SJCRH30 (cell line): ENCODE results near the gene C16orf89. TPM values are rescaled to one million over a fixed set of nuclear protein-coding genes. Genes with fewer than 3 reads are reported as not detected.
A peak's percentile ranks its signal among the peaks of the same experiment; 100 is the strongest.
"Not testable (repeated sequence)": the region's sequence is repeated elsewhere in the genome, so short reads cannot be mapped to it uniquely, and the experiment has no call there.

Source experiments
- DNase-seq, 2 experiments: peaks; one replicate each; pipeline ENCODE4 v3.0.0-alpha.2; 2015 to 2020
- H3K27ac ChIP-seq: fragments of 250-450 bp; sonication (Bioruptor Pico); 2 replicates; pipeline ENCODE4 v1.5.1; 2020; ENCODE audit warnings: mild to moderate bottlenecking, moderate library complexity
- H3K27me3 ChIP-seq: fragments of 250-450 bp; sonication (Bioruptor Pico); 2 replicates; pipeline ENCODE4 v1.5.1; 2020; ENCODE audit warnings: mild to moderate bottlenecking, moderate library complexity
- H3K36me3 ChIP-seq: fragments of 250-450 bp; sonication (Bioruptor Pico); 2 replicates; pipeline ENCODE4 v1.5.1; 2020; ENCODE audit warnings: mild to moderate bottlenecking, moderate library complexity
- H3K4me1 ChIP-seq: fragments of 250-450 bp; sonication (Bioruptor Pico); 2 replicates; pipeline ENCODE4 v1.5.1; 2020; ENCODE audit warnings: mild to moderate bottlenecking, moderate library complexity
- H3K4me3 ChIP-seq: fragments of 250-450 bp; sonication (Bioruptor Pico); 2 replicates; pipeline ENCODE4 v1.5.1; 2020; ENCODE audit warnings: mild to moderate bottlenecking, moderate library complexity
- H3K9me3 ChIP-seq: fragments of 250-450 bp; sonication (Bioruptor Pico); replicated peaks from 2 replicates; pipeline ENCODE4 v1.5.1; 2020; ENCODE audit warnings: mild to moderate bottlenecking, moderate library complexity
- total RNA-seq: library from RNA; depleted of rRNA; stranded (reverse); fragments of >200 nt; shearing (Covaris generic); gene quantifications from 2 replicates; pipeline ENCODE4 v1.2.3, GENCODE V29; 2014; rRNA removed

C16orf89 gene
- not detected in 2 replicates for total RNA-seq

- Histone ChIP-seq H3K27ac (no peak within 1 kb of the TSS), H3K9me3 (no peaks in the 10 kb centered on the region), H3K36me3 (no peaks in the 10 kb centered on the region), H3K4me3 (no peak within 1 kb of the TSS), H3K4me1 (no peaks in the 10 kb centered on the region), H3K27me3 (peaks cover 15% of the 10 kb centered on the region)
- no peak for DNase-seq
Measured at GRCh38 chr16:5065813-5066212, at the start of gene C16orf89. Gene C16orf89, minus strand, starts transcription at chr16:5065956. Its CDS starts 48 bp downstream, at chr16:5065908.

GRCh38 chr16:5110933-5111332 is 45.2 kb upstream of the C16orf89 start:
- H3K27ac ChIP-seq, H3K4me1 ChIP-seq, H3K4me3 ChIP-seq, H3K36me3 ChIP-seq, H3K9me3 ChIP-seq, DNase-seq, H3K27me3 ChIP-seq: not testable (repeated sequence)

GRCh38 chr16:5108505-5109158 is 42.9 kb upstream of the C16orf89 start:
- Histone ChIP-seq H3K36me3 (no peaks in the 10 kb centered on the region), H3K27ac (no peak overlapping the region), H3K4me1 (no peaks in the 10 kb centered on the region), H3K4me3 (no peak overlapping the region), H3K27me3 (no peaks in the 10 kb centered on the region), H3K9me3 (no peaks in the 10 kb centered on the region)
- DNase-seq, result no peak

GRCh38 chr16:5105039-5105438 is 39.3 kb upstream of the C16orf89 start:
- not testable (repeated sequence) for H3K36me3 ChIP-seq, DNase-seq, H3K27me3 ChIP-seq, H3K27ac ChIP-seq, H3K4me3 ChIP-seq, H3K4me1 ChIP-seq, H3K9me3 ChIP-seq

- not testable (repeated sequence) for H3K9me3 ChIP-seq, H3K4me1 ChIP-seq, H3K4me3 ChIP-seq, H3K36me3 ChIP-seq, DNase-seq, H3K27ac ChIP-seq, H3K27me3 ChIP-seq
Measured at GRCh38 chr16:5103296-5104032, 37.7 kb upstream of the C16orf89 start.

GRCh38 chr16:5099174-5099573 is 33.4 kb upstream of the C16orf89 start:
- not testable (repeated sequence) for H3K27me3 ChIP-seq, H3K4me1 ChIP-seq, H3K36me3 ChIP-seq, H3K4me3 ChIP-seq, DNase-seq, H3K9me3 ChIP-seq, H3K27ac ChIP-seq

- not testable (repeated sequence) for H3K36me3 ChIP-seq, H3K27ac ChIP-seq, H3K4me1 ChIP-seq, H3K27me3 ChIP-seq, H3K9me3 ChIP-seq
- peak; percentile 67 to 70 for DNase-seq
- H3K4me3 ChIP-seq, result peak overlapping the region; percentile 70
Measured at GRCh38 chr16:5098221-5099159, 32.7 kb upstream of the C16orf89 start.

GRCh38 chr16:5097470-5098220 is 31.9 kb upstream of the C16orf89 start, which contains the start of gene EEF2KMT:
Gene EEF2KMT, minus strand, starts transcription at chr16:5097795. Its CDS starts 56 bp downstream, at chr16:5097739.
- not testable (repeated sequence) for H3K9me3 ChIP-seq, H3K4me1 ChIP-seq, H3K27me3 ChIP-seq, H3K36me3 ChIP-seq
- peak within 1 kb of the TSS; percentile 50 for H3K27ac ChIP-seq
- peak within 1 kb of the TSS; percentile 70 for H3K4me3 ChIP-seq
- DNase-seq, result peak; percentile 99

GRCh38 chr16:5097061-5097469 is 31.3 kb upstream of the C16orf89 start:
- Histone ChIP-seq H3K4me3 (peak overlapping the region; percentile 70), H3K27ac (peak overlapping the region; percentile 50)
- not testable (repeated sequence) for H3K36me3 ChIP-seq, H3K4me1 ChIP-seq, H3K27me3 ChIP-seq, H3K9me3 ChIP-seq
- DNase-seq, result peak; percentile 29 to 42

GRCh38 chr16:5096437-5097060 is 30.8 kb upstream of the C16orf89 start:
- DNase-seq, H3K4me3 ChIP-seq, H3K36me3 ChIP-seq, H3K9me3 ChIP-seq, H3K4me1 ChIP-seq, H3K27me3 ChIP-seq, H3K27ac ChIP-seq: not testable (repeated sequence)

- not testable (repeated sequence) for H3K4me1 ChIP-seq, DNase-seq, H3K27me3 ChIP-seq, H3K4me3 ChIP-seq, H3K36me3 ChIP-seq, H3K9me3 ChIP-seq, H3K27ac ChIP-seq
Measured at GRCh38 chr16:5095145-5095830, 29.5 kb upstream of the C16orf89 start.

- H3K4me3 ChIP-seq, DNase-seq, H3K27ac ChIP-seq, H3K4me1 ChIP-seq, H3K36me3 ChIP-seq, H3K9me3 ChIP-seq, H3K27me3 ChIP-seq: not testable (repeated sequence)
Measured at GRCh38 chr16:5093746-5094145, 28.0 kb upstream of the C16orf89 start.

GRCh38 chr16:5093081-5093480 is 27.3 kb upstream of the C16orf89 start:
- H3K4me3 ChIP-seq, H3K9me3 ChIP-seq, H3K36me3 ChIP-seq, H3K4me1 ChIP-seq, H3K27ac ChIP-seq, DNase-seq, H3K27me3 ChIP-seq: not testable (repeated sequence)

GRCh38 chr16:5090592-5090991 is 24.8 kb upstream of the C16orf89 start:
- DNase-seq, result not testable (repeated sequence)

More at GRCh38 chr16:5090592-5090991, 24.8 kb upstream of the C16orf89 start:
- not testable (repeated sequence) for H3K27ac ChIP-seq, H3K27me3 ChIP-seq, H3K4me1 ChIP-seq, H3K36me3 ChIP-seq, H3K4me3 ChIP-seq, H3K9me3 ChIP-seq
